Smooth muscle cell (in vitro differentiated cells): Measurements from ENCODE around the gene GBF1. TPM values are rescaled to one million over a fixed set of nuclear protein-coding genes. Genes with fewer than 3 reads are reported as not detected.

Experiments used
- DNase-seq: peaks from one replicate; lab custom pipeline; 2025; ENCODE audit not compliant: unreplicated experiment; lab: John Stamatoyannopoulos, UW
- H2AFZ ChIP-seq: fragments of 200-600 bp; sonication (generic); 2 replicates; pipeline ENCODE4 v1.6.0; 2016; ENCODE audit warnings: antibody characterized with exemption, low read depth, mild to moderate bottlenecking
- H3F3A ChIP-seq: fragments of 200-600 bp; sonication (generic); 2 replicates; pipeline ENCODE4 v1.6.0; 2017; ENCODE audit warnings: antibody characterized with exemption, low read depth
- H3K27ac ChIP-seq: fragments of 200-600 bp; sonication (generic); 2 replicates; pipeline ENCODE4 v1.5.1; 2016; ENCODE audit warnings: low read depth, mild to moderate bottlenecking
- H3K27me3 ChIP-seq: fragments of 200-600 bp; sonication (generic); 2 replicates; pipeline ENCODE4 v1.6.1; 2016; ENCODE audit warnings: low read depth, mild to moderate bottlenecking
- H3K36me3 ChIP-seq: fragments of 200-600 bp; sonication (generic); 2 replicates; pipeline ENCODE4 v1.5.1; 2016; ENCODE audit warnings: low read depth
- H3K4me1 ChIP-seq: fragments of 200-600 bp; sonication (generic); 2 replicates; pipeline ENCODE4 v1.5.1; 2016; ENCODE audit warnings: low read depth
- H3K4me2 ChIP-seq: fragments of 200-600 bp; sonication (generic); 2 replicates; pipeline ENCODE4 v1.6.0; 2016; ENCODE audit warnings: mild to moderate bottlenecking
- H3K4me3 ChIP-seq: fragments of 200-600 bp; sonication (generic); 2 replicates; pipeline ENCODE4 v1.5.1; 2016; ENCODE audit warnings: mild to moderate bottlenecking
- H3K79me2 ChIP-seq: fragments of 200-600 bp; sonication (generic); 2 replicates; pipeline ENCODE4 v1.6.0; 2016; ENCODE audit warnings: low read depth, mild to moderate bottlenecking
- H3K9ac ChIP-seq: fragments of 200-600 bp; sonication (generic); 2 replicates; pipeline ENCODE4 v1.6.0; 2016; ENCODE audit warnings: low read depth
- H3K9me3 ChIP-seq: fragments of 200-600 bp; sonication (generic); replicated peaks from 2 replicates; pipeline ENCODE4 v1.5.1; 2016; ENCODE audit warnings: low read depth
- H4K20me1 ChIP-seq: fragments of 200-600 bp; sonication (generic); 2 replicates; pipeline ENCODE4 v1.6.0; 2016; ENCODE audit warnings: low read depth
- WGBS: methylation state at CpG from one replicate; pipeline ENCODE4 v1.1.7; 2016; ENCODE audit warnings: low lambda C conversion rate; 5-methylcytosine and 5-hydroxymethylcytosine counted together
- polyA plus RNA-seq: library from polyadenylated mRNA; unstranded; fragments of >200 nt; fragmentation: Nextera tagmentation; extraction: Ambion mirVana; gene quantifications from 2 replicates; pipeline ENCODE4 v1.2.1, GENCODE V29; 2016
- total RNA-seq: library from RNA; depleted of rRNA; stranded (reverse); fragments of >200 nt; gene quantifications from 2 replicates; pipeline ENCODE4 v1.2.3, GENCODE V29; 2014
- TF ChIP-seq, protein P1 (sequence below): fragments of 200-600 bp; sonication (generic); IDR thresholded peaks from 2 replicates; pipeline ENCODE4 v1.5.1; 2017; ENCODE audit warnings: borderline replicate concordance, mild to moderate bottlenecking, antibody characterized with exemption; ENCODE audit not compliant: insufficient read depth, poor library complexity, severe bottlenecking

The GBF1 gene
- total and polyA plus RNA-seq, 2 experiments from 2014 or later: 52.8 to 56.4 TPM

DNA sequence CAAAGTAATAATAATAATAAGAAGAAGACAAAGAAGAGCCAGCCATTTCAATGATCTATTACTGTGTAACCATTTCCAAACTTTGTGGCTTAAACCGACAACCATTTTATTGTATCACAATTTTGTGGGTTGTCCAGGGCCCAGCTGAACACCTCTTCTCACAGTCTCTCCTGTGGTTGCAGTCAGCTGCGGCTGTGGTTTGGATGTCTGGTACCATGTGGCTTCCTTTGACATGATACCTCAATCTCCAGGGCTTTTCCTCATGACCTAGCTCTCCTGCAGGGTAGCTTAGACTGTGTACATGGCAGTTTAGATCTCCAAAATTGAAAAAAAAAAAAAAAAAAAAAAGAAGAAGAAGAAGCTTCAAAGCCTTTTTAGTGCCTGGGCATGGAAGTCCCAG, 77.6 kb downstream of the GBF1 start:
- 75% methylated on average over 2 of the region's 2 CpGs for WGBS
- Histone ChIP-seq H2AFZ (no peak overlapping the region), H3K4me2 (no peak overlapping the region), H3K79me2 (peaks cover 90% of the 10 kb centered on the region), H4K20me1 (peaks cover 100% of the 10 kb centered on the region), H3K9me3 (no peaks in the 10 kb centered on the region), H3K4me1 (peaks cover 30% of the 10 kb centered on the region), H3K27me3 (no peaks in the 10 kb centered on the region), H3F3A (peaks cover 12% of the 10 kb centered on the region), H3K36me3 (no peaks in the 10 kb centered on the region), H3K4me3 (no peak overlapping the region), H3K9ac (no peak overlapping the region), H3K27ac (no peak overlapping the region)
- TF ChIP-seq, protein P1, sequence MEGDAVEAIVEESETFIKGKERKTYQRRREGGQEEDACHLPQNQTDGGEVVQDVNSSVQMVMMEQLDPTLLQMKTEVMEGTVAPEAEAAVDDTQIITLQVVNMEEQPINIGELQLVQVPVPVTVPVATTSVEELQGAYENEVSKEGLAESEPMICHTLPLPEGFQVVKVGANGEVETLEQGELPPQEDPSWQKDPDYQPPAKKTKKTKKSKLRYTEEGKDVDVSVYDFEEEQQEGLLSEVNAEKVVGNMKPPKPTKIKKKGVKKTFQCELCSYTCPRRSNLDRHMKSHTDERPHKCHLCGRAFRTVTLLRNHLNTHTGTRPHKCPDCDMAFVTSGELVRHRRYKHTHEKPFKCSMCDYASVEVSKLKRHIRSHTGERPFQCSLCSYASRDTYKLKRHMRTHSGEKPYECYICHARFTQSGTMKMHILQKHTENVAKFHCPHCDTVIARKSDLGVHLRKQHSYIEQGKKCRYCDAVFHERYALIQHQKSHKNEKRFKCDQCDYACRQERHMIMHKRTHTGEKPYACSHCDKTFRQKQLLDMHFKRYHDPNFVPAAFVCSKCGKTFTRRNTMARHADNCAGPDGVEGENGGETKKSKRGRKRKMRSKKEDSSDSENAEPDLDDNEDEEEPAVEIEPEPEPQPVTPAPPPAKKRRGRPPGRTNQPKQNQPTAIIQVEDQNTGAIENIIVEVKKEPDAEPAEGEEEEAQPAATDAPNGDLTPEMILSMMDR: no peak
- DNase-seq: no peak

DNA sequence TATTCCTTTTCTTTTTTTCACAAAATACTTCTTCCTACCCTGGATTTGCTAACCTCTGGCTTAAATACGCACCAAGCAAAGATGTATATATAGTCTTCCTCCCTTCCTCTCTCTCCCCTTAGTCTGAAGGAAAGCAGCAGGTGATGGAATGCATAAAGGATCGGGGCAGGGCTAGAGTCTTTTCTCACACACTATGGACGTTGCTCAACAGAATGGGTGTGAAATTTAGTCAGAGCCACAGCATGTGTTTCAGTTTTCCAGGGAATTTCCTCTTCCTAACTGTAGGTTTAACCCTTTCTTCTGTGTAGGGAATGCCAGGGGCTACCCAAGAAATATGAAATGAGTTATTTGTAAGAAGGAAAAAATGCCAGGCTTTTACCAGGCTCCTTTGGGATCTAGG, 78.7 kb downstream of the GBF1 start:
- H4K20me1 ChIP-seq: peaks cover 100% of the 10 kb centered on the region
- H3K79me2 ChIP-seq: peaks cover 90% of the 10 kb centered on the region

DNA sequence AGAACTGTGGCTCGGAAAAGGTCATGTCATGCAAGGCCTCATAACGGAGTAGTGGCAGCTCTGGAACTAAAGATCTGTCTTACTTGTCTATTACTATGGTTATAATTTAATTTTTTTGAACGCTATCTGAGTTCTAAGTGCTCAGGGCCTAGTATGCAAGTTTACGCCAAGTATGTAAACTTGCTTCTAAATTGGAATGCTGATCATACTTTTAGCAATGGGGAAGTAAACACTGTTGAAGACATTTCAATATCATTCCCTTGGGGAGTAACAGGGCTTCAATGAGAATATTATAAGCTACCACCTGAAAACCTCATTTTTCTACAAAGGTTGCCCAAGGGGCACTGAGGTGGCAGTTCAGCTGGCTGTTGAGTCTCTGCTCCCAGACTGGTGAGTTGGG, 80.7 kb downstream of the GBF1 start:
- H3K9me3 ChIP-seq: no peaks in the 10 kb centered on the region
- H2AFZ ChIP-seq: no peak overlapping the region
- H3F3A ChIP-seq: peaks cover 12% of the 10 kb centered on the region
- no peak overlapping the region for H3K9ac ChIP-seq
- no peak overlapping the region for H3K27ac ChIP-seq
- H4K20me1 ChIP-seq: peaks cover 100% of the 10 kb centered on the region
- no peak overlapping the region for H3K4me2 ChIP-seq
- H3K79me2 ChIP-seq: peaks cover 91% of the 10 kb centered on the region
- H3K4me1 ChIP-seq: peaks cover 43% of the 10 kb centered on the region
- H3K4me3 ChIP-seq: no peak overlapping the region
- 97% methylated on average over 4 of the region's 4 CpGs for WGBS
- no peaks in the 10 kb centered on the region for H3K36me3 ChIP-seq
- TF ChIP-seq, protein P1: no peak
- no peaks in the 10 kb centered on the region for H3K27me3 ChIP-seq
- no peak for DNase-seq

More for the DNA sequence above, 78.7 kb downstream of the GBF1 start:
- TF ChIP-seq, protein P1: no peak
- Histone ChIP-seq H3K9ac (no peak overlapping the region), H3K27ac (no peak overlapping the region), H3F3A (peaks cover 12% of the 10 kb centered on the region), H3K4me2 (no peak overlapping the region), H3K36me3 (no peaks in the 10 kb centered on the region), H3K9me3 (no peaks in the 10 kb centered on the region), H2AFZ (no peak overlapping the region), H3K4me1 (peaks cover 42% of the 10 kb centered on the region), H3K27me3 (no peaks in the 10 kb centered on the region), H3K4me3 (no peak overlapping the region)
- DNase-seq: no peak
- 67% methylated on average over 3 of the region's 3 CpGs for WGBS

DNA sequence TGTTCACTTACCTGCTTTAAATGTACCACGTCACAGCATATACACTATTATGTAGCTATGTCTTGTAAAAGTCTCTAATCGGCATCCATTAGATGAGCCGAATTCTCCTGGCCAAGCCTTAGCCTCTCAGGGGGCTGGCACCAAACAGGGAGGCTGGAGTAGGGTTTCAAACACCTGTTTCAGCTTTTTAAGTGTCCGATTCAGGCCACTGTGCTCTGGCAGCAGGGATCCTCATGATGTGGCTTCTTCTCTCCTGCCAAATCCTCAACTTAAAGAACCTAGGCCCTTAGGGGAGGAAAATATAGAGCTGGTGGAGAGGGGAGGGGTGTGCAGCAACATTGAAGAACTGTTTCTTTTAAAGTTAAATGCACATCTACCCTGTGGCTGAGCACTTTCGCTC, 81.7 kb downstream of the GBF1 start:
- Histone ChIP-seq H3K4me1 (peaks cover 43% of the 10 kb centered on the region), H3F3A (peaks cover 12% of the 10 kb centered on the region), H3K27me3 (no peaks in the 10 kb centered on the region), H3K9ac (no peak overlapping the region), H3K4me2 (no peak overlapping the region), H4K20me1 (peaks cover 100% of the 10 kb centered on the region), H3K79me2 (peaks cover 91% of the 10 kb centered on the region), H3K9me3 (no peaks in the 10 kb centered on the region), H3K4me3 (no peak overlapping the region), H3K36me3 (no peaks in the 10 kb centered on the region), H3K27ac (no peak overlapping the region), H2AFZ (no peak overlapping the region)
- TF ChIP-seq, protein P1: no peak
- DNase-seq: no peak
- 93% methylated on average over 5 of the region's 5 CpGs for WGBS
